ENCODE results near the gene CORO2A. TPM values are rescaled to one million over a fixed set of nuclear protein-coding genes. Genes with fewer than 3 reads are reported as not detected.

The CORO2A gene
- total and polyA plus RNA-seq, 2 of the 13 experiments (the other 11 are each of a cell fraction or from before 2014, with no cell fraction given) = 14.4 to 15.3 TPM

GRCh38 chr9:98074115-98074990 lies 118.1 kb downstream of the CORO2A start (continued):
- TF ChIP-seq ZNF142 (CRISPR knock-in tag; IDR thresholded peaks at IDR 0.05) = no peak
- no peak for TF ChIP-seq MLLT10 (CRISPR knock-in tag; IDR thresholded peaks at IDR 0.05)
- TF ChIP-seq TOE1 (CRISPR knock-in tag; IDR thresholded peaks at IDR 0.05) = no peak
- TF ChIP-seq SMC3 (IDR thresholded peaks at IDR 0.05; ENCODE audit: low read length) = peak; percentile 76
- no peak for TF ChIP-seq STAT5B (CRISPR knock-in tag; IDR thresholded peaks at IDR 0.05)
- TF ChIP-seq ZKSCAN5 (CRISPR knock-in tag; IDR thresholded peaks at IDR 0.05) = no peak
- 0 out of 2 replicates have a peak, but pooled peaks have one; percentile 20 for TF ChIP-seq KDM4B (CRISPR knock-in tag; IDR thresholded peaks at IDR 0.05)
- TF ChIP-seq REL (CRISPR knock-in tag; conservative IDR thresholded peaks at IDR 0.05) = no peak
- TF ChIP-seq CCDC6 (CRISPR knock-in tag; IDR thresholded peaks at IDR 0.05) = no peak
- TF ChIP-seq ZNF101 (CRISPR knock-in tag; IDR thresholded peaks at IDR 0.05; ENCODE audit: borderline replicate concordance, low read depth) = no peak
- no peak for TF ChIP-seq ZNF691 (CRISPR knock-in tag; IDR thresholded peaks at IDR 0.05; ENCODE audit: borderline replicate concordance, low read depth)
- no peak for TF ChIP-seq MEIS2 (CRISPR knock-in tag; IDR thresholded peaks at IDR 0.05)
- TF ChIP-seq HMGA1 (CRISPR knock-in tag; conservative IDR thresholded peaks at IDR 0.05) = no peak
- TF ChIP-seq ZNF737 (CRISPR knock-in tag; IDR thresholded peaks at IDR 0.05; ENCODE audit: borderline replicate concordance) = 0 out of 2 replicates have a peak, but pooled peaks have one; percentile 41
- no peak for TF ChIP-seq ZNF282 (IDR thresholded peaks at IDR 0.05; ENCODE audit: partially characterized antibody)
- TF ChIP-seq SIX4 (CRISPR knock-in tag; IDR thresholded peaks at IDR 0.05) = no peak
- TF ChIP-seq CTCF (CRISPR knock-in tag; IDR thresholded peaks at IDR 0.05) = peak; percentile 87
- TF ChIP-seq IRX3 (CRISPR knock-in tag; IDR thresholded peaks at IDR 0.05; ENCODE audit: borderline replicate concordance, low read depth) = no peak
- TF ChIP-seq ATF5 (CRISPR knock-in tag; IDR thresholded peaks at IDR 0.05; ENCODE audit: low read depth) = no peak
- no peak for TF ChIP-seq ZNF543 (CRISPR knock-in tag; IDR thresholded peaks at IDR 0.05)
- no peak for TF ChIP-seq ZNF709 (CRISPR knock-in tag; IDR thresholded peaks at IDR 0.05)

All from HepG2 (cell line).